ENCODE data around the gene PPP1R7. TPM values are rescaled to one million over a fixed set of nuclear protein-coding genes. Genes with fewer than 3 reads are reported as not detected.

Gene PPP1R7
- total and polyA plus RNA-seq, 2 of the 4 experiments (the other 2 are of a cell fraction), result 60.8 to 70.0 TPM

GRCh38 chr2:241229563-241230401 is 79.5 kb downstream of the PPP1R7 start:
- DNase-seq (no peak), ATAC-seq (ENCODE audit: low read depth) (no peak)
- 95% methylated on average over 10 of the region's 29 CpGs; no CpG with 5 or more reads in 1 of the 2 experiments for WGBS, 2 experiments (ENCODE audit: extremely low coverage in 2 of 2, insufficient read length in 1 of 2)
- no peak overlapping the region for H4K8ac ChIP-seq (ENCODE audit: low read depth in 2 of 2, low read length in 2 of 2)
- H2BK20ac ChIP-seq (ENCODE audit: low read depth, low read length), result no peak overlapping the region
- H3K79me1 ChIP-seq (ENCODE audit: low read depth in 1 of 2, low read length in 2 of 2), result peaks cover 29 to 71% of the 10 kb centered on the region in 2 experiments
- H3K18ac ChIP-seq (ENCODE audit: low read depth, low read length), result no peak overlapping the region
- H2AFZ ChIP-seq (replicated peaks; ENCODE audit: low read length, poor library complexity), result no peak overlapping the region
- H2AK5ac ChIP-seq (ENCODE audit: low read depth, low read length), result no peak overlapping the region
- H4K20me1 ChIP-seq (ENCODE audit: insufficient read depth, low read length), result peaks cover 92% of the 10 kb centered on the region
- no peaks in the 10 kb centered on the region for H3K9me3 ChIP-seq (ENCODE audit: control insufficient read depth, insufficient read depth, low read length)
- H3K27me3 ChIP-seq (ENCODE audit: control insufficient read depth, insufficient read depth, low read length), result no peaks in the 10 kb centered on the region
- no peaks in the 10 kb centered on the region for H3K9me1 ChIP-seq (ENCODE audit: insufficient read depth, low read length)
- H2BK15ac ChIP-seq (ENCODE audit: low read depth, low read length), result no peak overlapping the region
- no peak overlapping the region for H3K56ac ChIP-seq (ENCODE audit: extremely low read depth, insufficient read depth, low read length)
- H2BK120ac ChIP-seq (ENCODE audit: low read depth, low read length), result no peak overlapping the region
- intact Hi-C loops (cut with micrococcal nuclease), result no loop called here
- POLR2A ChIA-PET (ENCODE audit: unreplicated experiment), result interaction anchor here (0.5 to 0.7 kb wide), 2 partner anchors 151 to 315 kb away, joined by 3 to 4 read pairs; no protein-coding TSS in a partner anchor
- no peak overlapping the region for H4K5ac ChIP-seq (ENCODE audit: low read depth, low read length)
- no peak overlapping the region for H3K4me2 ChIP-seq (ENCODE audit: low read depth, low read length)
- no peak overlapping the region for H3K4ac ChIP-seq (ENCODE audit: low read depth, low read length)
- no peaks in the 10 kb centered on the region for H3K4me1 ChIP-seq (ENCODE audit: control insufficient read depth, insufficient read depth, low read length)
- in situ Hi-C loops (cut with MboI; ENCODE audit: low sequenced_read_pairs), result no loop called here
- H2BK5ac ChIP-seq (ENCODE audit: low read depth, low read length, poor library complexity, severe bottlenecking), result no peak overlapping the region
- CTCF ChIA-PET, result no interaction called here
- no peak overlapping the region for H4K91ac ChIP-seq (ENCODE audit: insufficient read depth, low read depth, low read length)
- H3K14ac ChIP-seq (replicated peaks; ENCODE audit: low read depth, low read length), result no peak overlapping the region
- no peak overlapping the region for H3K4me3 ChIP-seq (ENCODE audit: insufficient read depth, low read depth, low read length)
- peak overlapping the region; percentile 20 for H2AK9ac ChIP-seq (replicated peaks; ENCODE audit: low read depth, low read length, poor library complexity)
- BruUV-seq (replicated peaks), result TSS peak; percentile 98
- dilution Hi-C loops (cut with HindIII; ENCODE audit: low sequenced_read_pairs, unreplicated experiment), result no loop called here
- no peak overlapping the region for H3K23ac ChIP-seq (ENCODE audit: low read depth, low read length)
- TF ChIP-seq BHLHE40 (IDR thresholded peaks at IDR 0.05; ENCODE audit: low read depth, low read length) (no peak), NFE2L2 (IDR thresholded peaks at IDR 0.05; ENCODE audit: low read depth, low read length) (no peak), RFX5 (IDR thresholded peaks at IDR 0.05; ENCODE audit: low read depth, low read length) (no peak), MAZ (IDR thresholded peaks at IDR 0.05; ENCODE audit: borderline replicate concordance, low read depth, low read length) (no peak), POLR2A (IDR thresholded peaks at IDR 0.05; ENCODE audit: low read depth, low read length) (no peak), MXI1 (IDR thresholded peaks at IDR 0.05; ENCODE audit: borderline replicate concordance, low read depth, low read length) (no peak), USF2 (IDR thresholded peaks at IDR 0.05; ENCODE audit: low read depth, low read length) (no peak), SMC3 (IDR thresholded peaks at IDR 0.05; ENCODE audit: low read depth, low read length) (no peak), ELK1 (IDR thresholded peaks at IDR 0.05; ENCODE audit: borderline replicate concordance, low read depth, low read length) (no peak), FOS (IDR thresholded peaks at IDR 0.05; ENCODE audit: low read depth, low read length) (no peak)
- TF ChIP-seq, protein P1, sequence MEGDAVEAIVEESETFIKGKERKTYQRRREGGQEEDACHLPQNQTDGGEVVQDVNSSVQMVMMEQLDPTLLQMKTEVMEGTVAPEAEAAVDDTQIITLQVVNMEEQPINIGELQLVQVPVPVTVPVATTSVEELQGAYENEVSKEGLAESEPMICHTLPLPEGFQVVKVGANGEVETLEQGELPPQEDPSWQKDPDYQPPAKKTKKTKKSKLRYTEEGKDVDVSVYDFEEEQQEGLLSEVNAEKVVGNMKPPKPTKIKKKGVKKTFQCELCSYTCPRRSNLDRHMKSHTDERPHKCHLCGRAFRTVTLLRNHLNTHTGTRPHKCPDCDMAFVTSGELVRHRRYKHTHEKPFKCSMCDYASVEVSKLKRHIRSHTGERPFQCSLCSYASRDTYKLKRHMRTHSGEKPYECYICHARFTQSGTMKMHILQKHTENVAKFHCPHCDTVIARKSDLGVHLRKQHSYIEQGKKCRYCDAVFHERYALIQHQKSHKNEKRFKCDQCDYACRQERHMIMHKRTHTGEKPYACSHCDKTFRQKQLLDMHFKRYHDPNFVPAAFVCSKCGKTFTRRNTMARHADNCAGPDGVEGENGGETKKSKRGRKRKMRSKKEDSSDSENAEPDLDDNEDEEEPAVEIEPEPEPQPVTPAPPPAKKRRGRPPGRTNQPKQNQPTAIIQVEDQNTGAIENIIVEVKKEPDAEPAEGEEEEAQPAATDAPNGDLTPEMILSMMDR (conservative IDR thresholded peaks at IDR 0.05; ENCODE audit: low read depth, low read length), result no peak
- H3K27ac ChIP-seq (ENCODE audit: insufficient read depth, low read length), result no peak overlapping the region
- peaks cover 84% of the 10 kb centered on the region for H3K36me3 ChIP-seq (ENCODE audit: control insufficient read depth, insufficient read depth, low read length)
- no peak overlapping the region for H3K9ac ChIP-seq (ENCODE audit: low read depth, low read length)

Data from IMR-90 (cell line).